PC-3 (cell line): ENCODE results near the gene GIT2.

Source experiments
- EZH2phosphoT487 ChIP-seq: fragments of 300-600 bp; sonication (generic); IDR thresholded peaks from 2 replicates; pipeline ENCODE4 v1.6.1; 2018; ENCODE audit warnings: mild to moderate bottlenecking, antibody characterized with exemption, low read length, borderline replicate concordance
- TF ChIP-seq, protein P1 (sequence below): fragments of 300-600 bp; sonication (generic); conservative IDR thresholded peaks from 2 replicates; pipeline ENCODE4 v1.5.1; 2017; ENCODE audit warnings: antibody characterized with exemption, low read depth, mild to moderate bottlenecking, low read length

DNA sequence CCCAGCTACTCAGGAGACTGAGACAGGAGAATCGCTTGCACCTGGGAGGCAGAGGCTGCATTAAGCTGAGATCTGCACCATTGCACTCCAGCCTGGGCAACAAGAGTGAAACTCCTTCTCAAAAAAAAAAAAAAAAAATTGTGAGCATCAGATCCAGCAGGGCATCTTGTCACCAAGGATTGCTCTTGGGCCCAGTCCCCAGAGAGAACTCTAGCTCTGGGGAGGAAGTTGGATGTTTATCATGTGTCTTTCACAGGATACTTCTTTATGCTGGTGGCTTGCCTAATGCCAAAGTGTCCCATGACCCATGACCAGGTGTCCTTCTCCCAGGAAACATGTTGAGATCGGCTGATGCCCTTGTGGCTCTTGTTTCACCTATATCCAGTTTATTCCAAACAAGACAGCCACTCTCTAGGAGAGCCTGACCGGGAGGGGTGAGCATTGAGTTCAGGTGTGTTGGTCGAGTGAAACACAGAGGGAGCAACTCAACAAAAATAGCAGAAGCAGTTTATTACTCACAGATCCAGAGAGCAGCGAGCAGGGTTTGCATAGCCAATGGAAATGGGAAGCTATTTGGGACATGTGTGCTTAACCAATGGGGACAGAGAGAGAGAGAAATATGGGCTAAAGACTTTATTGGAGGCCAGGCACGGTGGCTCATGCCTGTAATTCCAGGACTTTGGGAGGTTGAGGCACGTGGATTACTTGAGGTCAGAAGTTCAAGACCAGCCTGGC lies 102.7 kb downstream of the GIT2 start:
- TF ChIP-seq, protein P1, sequence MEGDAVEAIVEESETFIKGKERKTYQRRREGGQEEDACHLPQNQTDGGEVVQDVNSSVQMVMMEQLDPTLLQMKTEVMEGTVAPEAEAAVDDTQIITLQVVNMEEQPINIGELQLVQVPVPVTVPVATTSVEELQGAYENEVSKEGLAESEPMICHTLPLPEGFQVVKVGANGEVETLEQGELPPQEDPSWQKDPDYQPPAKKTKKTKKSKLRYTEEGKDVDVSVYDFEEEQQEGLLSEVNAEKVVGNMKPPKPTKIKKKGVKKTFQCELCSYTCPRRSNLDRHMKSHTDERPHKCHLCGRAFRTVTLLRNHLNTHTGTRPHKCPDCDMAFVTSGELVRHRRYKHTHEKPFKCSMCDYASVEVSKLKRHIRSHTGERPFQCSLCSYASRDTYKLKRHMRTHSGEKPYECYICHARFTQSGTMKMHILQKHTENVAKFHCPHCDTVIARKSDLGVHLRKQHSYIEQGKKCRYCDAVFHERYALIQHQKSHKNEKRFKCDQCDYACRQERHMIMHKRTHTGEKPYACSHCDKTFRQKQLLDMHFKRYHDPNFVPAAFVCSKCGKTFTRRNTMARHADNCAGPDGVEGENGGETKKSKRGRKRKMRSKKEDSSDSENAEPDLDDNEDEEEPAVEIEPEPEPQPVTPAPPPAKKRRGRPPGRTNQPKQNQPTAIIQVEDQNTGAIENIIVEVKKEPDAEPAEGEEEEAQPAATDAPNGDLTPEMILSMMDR = no peak
- TF ChIP-seq EZH2phosphoT487 = no peak
